ENCODE data around the gene LGI1. TPM values are rescaled to one million over a fixed set of nuclear protein-coding genes. Genes with fewer than 3 reads are reported as not detected.
A peak's percentile ranks its signal among the peaks of the same experiment; 100 is the strongest.

The LGI1 gene
- total RNA-seq, 1 experiment from 2014 or later: 1.2 TPM

DNA sequence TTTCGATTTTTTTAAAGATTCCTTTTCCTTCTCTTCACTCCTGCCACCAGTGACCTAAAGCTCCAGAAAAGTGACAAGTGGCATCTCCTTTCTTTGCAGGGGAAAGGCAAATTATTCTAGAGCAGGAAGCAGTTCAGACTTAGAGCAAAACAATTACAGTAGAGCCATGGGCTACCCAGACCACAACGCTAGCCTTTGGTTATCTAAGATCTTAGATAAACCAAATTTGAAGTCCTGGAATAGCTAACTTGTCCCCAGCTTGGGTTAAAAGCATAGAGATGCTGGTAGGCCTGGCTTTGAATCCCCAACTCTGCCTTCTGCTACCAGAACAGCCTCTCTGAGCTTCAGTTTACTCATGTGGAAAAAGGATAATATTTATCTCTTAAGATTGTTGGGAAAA is 38.4 kb downstream of the LGI1 start:
- no CpG with 5 or more reads among the region's 2 CpGs for WGBS (ENCODE audit: extremely low coverage, insufficient read length, low lambda C conversion rate)
- no peaks in the 10 kb centered on the region for H3K27me3 ChIP-seq (ENCODE audit: insufficient read depth, low read length)
- no peaks in the 10 kb centered on the region for H4K20me1 ChIP-seq (ENCODE audit: control insufficient read depth, insufficient read depth, insufficient read length)
- H3K14ac ChIP-seq (ENCODE audit: insufficient read depth, low read length): no peak overlapping the region
- no peak overlapping the region for H4K5ac ChIP-seq (ENCODE audit: insufficient read length, low read depth, low read length)
- TF ChIP-seq CTCF (conservative IDR thresholded peaks at IDR 0.05): no peak
- Mint-ChIP-seq H3K36me3 (ENCODE audit: insufficient read depth in 1 of 3, low read depth in 3 of 3) (peaks cover 0 to 8% (median 2%) of the 10 kb centered on the region in 3 experiments; a peak in 2 of 7 replicates), H3K9me3 (peaks cover 0 to 5% of the 10 kb centered on the region in 2 experiments; a peak in 1 of 5 replicates), H3K27ac (peak overlapping the region in 1 of 3 experiments; percentile 46; a peak in 2 of 7 replicates), H3K4me3 (no peak overlapping the region), H3K27me3 (ENCODE audit: low read depth) (peaks cover 3% of the 10 kb centered on the region; the same call in 1 of the 2 replicates), H3K4me1 (peaks cover 26 to 27% of the 10 kb centered on the region in 2 experiments)
- H3K4ac ChIP-seq (ENCODE audit: low read depth, low read length): no peak overlapping the region
- no peak overlapping the region for H2AFZ ChIP-seq (ENCODE audit: low read length)
- no peak overlapping the region for H3K27ac ChIP-seq (ENCODE audit: insufficient read length, low read depth, low read length)
- H2BK12ac ChIP-seq (ENCODE audit: insufficient read length, low read depth, low read length): no peak overlapping the region
- H3T11ph ChIP-seq (ENCODE audit: low read length): no peak overlapping the region
- H2BK120ac ChIP-seq (ENCODE audit: low read depth, low read length, poor library complexity, severe bottlenecking): no peak overlapping the region
- H3K79me1 ChIP-seq (ENCODE audit: insufficient read depth, low read depth, low read length, poor library complexity, severe bottlenecking): no peaks in the 10 kb centered on the region
- H3K56ac ChIP-seq (ENCODE audit: insufficient read length, low read depth, low read length): no peak overlapping the region
- DNase-seq: no peak
- no peaks in the 10 kb centered on the region for H3K4me1 ChIP-seq (ENCODE audit: insufficient read depth, low read length)
- H2BK20ac ChIP-seq (ENCODE audit: low read depth, low read length, poor library complexity, severe bottlenecking): no peak overlapping the region
- no peak overlapping the region for H2AK5ac ChIP-seq (ENCODE audit: insufficient read length, low read length)
- H4K8ac ChIP-seq (replicated peaks; ENCODE audit: insufficient read length, low read depth, low read length): no peak overlapping the region
- no peaks in the 10 kb centered on the region for H3K9me3 ChIP-seq (ENCODE audit: control insufficient read depth, low read depth, low read length)
- no peak overlapping the region for H3K9ac ChIP-seq (ENCODE audit: extremely low read depth, insufficient read length, low read length)
- no peak overlapping the region for H3K23ac ChIP-seq (ENCODE audit: insufficient read length, low read depth, low read length)
- H3K4me2 ChIP-seq (ENCODE audit: insufficient read depth, insufficient read length, low read length): no peak overlapping the region
- no peaks in the 10 kb centered on the region for H3K23me2 ChIP-seq (ENCODE audit: insufficient read length, low read depth, low read length, poor library complexity, severe bottlenecking)
- H3K79me2 ChIP-seq (ENCODE audit: insufficient read depth, low read length): no peaks in the 10 kb centered on the region
- no peak overlapping the region for H2BK5ac ChIP-seq (ENCODE audit: insufficient read length, low read length)
- H3K18ac ChIP-seq (ENCODE audit: insufficient read length, low read depth, low read length): no peak overlapping the region
- no peak overlapping the region for H4K91ac ChIP-seq (ENCODE audit: insufficient read length, low read depth, low read length)
- H2BK15ac ChIP-seq (ENCODE audit: low read depth, low read length): no peak overlapping the region
